HEK293T (cell line): ENCODE data around the gene KLRC4.
"Not testable (repeated sequence)": the region's sequence is repeated elsewhere in the genome, so short reads cannot be mapped to it uniquely, and the experiment has no call there.

ENCODE experiments used
- CTCF ChIA-PET: fragments of 350-600 bp; formaldehyde crosslinking; extraction: SDS; loops from one replicate; lab custom pipeline; 2021; ENCODE audit warnings: antibody characterized with exemption, inconsistent platforms; lab: Yijun Ruan, JAX
- POLR2A ChIA-PET: fragments of 350-600 bp; formaldehyde crosslinking; extraction: SDS; loops from one replicate; lab custom pipeline; 2020; ENCODE audit warnings: antibody characterized with exemption, inconsistent platforms; lab: Yijun Ruan, JAX
- DNase-seq: peaks from one replicate; pipeline ENCODE4 v3.0.0; 2012; ENCODE audit warnings: mixed read lengths; ENCODE audit errors: extremely low spot score
- ARNT ChIP-seq: fragments of 450-650 bp; IDR thresholded peaks from 2 replicates; pipeline ENCODE4 v1.6.1; 2017; ENCODE audit warnings: mild to moderate bottlenecking
- BHLHE40 ChIP-seq: fragments of 450-650 bp; IDR thresholded peaks from 2 replicates; pipeline ENCODE4 v1.6.1; 2016; ENCODE audit warnings: mild to moderate bottlenecking, moderate library complexity, borderline replicate concordance
- CTBP1 ChIP-seq: fragments of 450-650 bp; IDR thresholded peaks from 2 replicates; pipeline ENCODE4 v1.6.1; 2016; ENCODE audit warnings: borderline replicate concordance
- ELF4 ChIP-seq: fragments of 450-650 bp; IDR thresholded peaks from 2 replicates; pipeline ENCODE4 v1.6.1; 2017; ENCODE audit warnings: antibody characterized with exemption
- FOXA1 ChIP-seq: fragments of 450-650 bp; IDR thresholded peaks from 2 replicates; pipeline ENCODE4 v1.6.1; 2016; ENCODE audit warnings: mild to moderate bottlenecking
- FOXK2 ChIP-seq: fragments of 450-650 bp; IDR thresholded peaks from 2 replicates; pipeline ENCODE4 v1.6.1; 2016; ENCODE audit warnings: mild to moderate bottlenecking
- FOXM1 ChIP-seq: fragments of 450-650 bp; IDR thresholded peaks from 2 replicates; pipeline ENCODE4 v1.6.1; 2017; ENCODE audit warnings: mild to moderate bottlenecking, borderline replicate concordance
- HDGF ChIP-seq: fragments of 450-650 bp; IDR thresholded peaks from 2 replicates; pipeline ENCODE4 v1.6.1; 2017; ENCODE audit warnings: antibody characterized with exemption, borderline replicate concordance
- L3MBTL2 ChIP-seq: fragments of 450-650 bp; conservative IDR thresholded peaks from 2 replicates; pipeline ENCODE4 v1.6.1; 2016; ENCODE audit warnings: mild to moderate bottlenecking
- LEF1 ChIP-seq: fragments of 450-650 bp; IDR thresholded peaks from 2 replicates; pipeline ENCODE4 v1.6.1; 2017; ENCODE audit warnings: mild to moderate bottlenecking, borderline replicate concordance
- NFRKB ChIP-seq: fragments of 450-650 bp; IDR thresholded peaks from 2 replicates; pipeline ENCODE4 v1.6.1; 2016; ENCODE audit warnings: mild to moderate bottlenecking, moderate library complexity
- SP1 ChIP-seq: fragments of 450-650 bp; IDR thresholded peaks from 2 replicates; pipeline ENCODE4 v1.6.1; 2017
- SUZ12 ChIP-seq: fragments of 450-650 bp; IDR thresholded peaks from 2 replicates; pipeline ENCODE4 v1.6.1; 2016; ENCODE audit warnings: mild to moderate bottlenecking
- TARDBP ChIP-seq: fragments of 450-650 bp; IDR thresholded peaks from 2 replicates; pipeline ENCODE4 v1.6.1; 2016
- ZNF384 ChIP-seq: fragments of 450-650 bp; IDR thresholded peaks from 2 replicates; pipeline ENCODE4 v1.6.1; 2016
- TF ChIP-seq, protein P1 (sequence below): fragments of 450-650 bp; IDR thresholded peaks from 2 replicates; pipeline ENCODE4 v1.6.1; 2016

KLRC4 gene

GRCh38 chr12:10409392-10409791 is at the start of gene KLRC4:
Gene KLRC4, minus strand, starts transcription at chr12:10409757. Its CDS starts 182 bp downstream, at chr12:10409575.
- POLR2A ChIA-PET: no interaction called here
- DNase-seq: no peak
- CTCF ChIA-PET: no interaction called here

GRCh38 chr12:10457760-10458159 is 48.2 kb upstream of the KLRC4 start:
- POLR2A ChIA-PET: no interaction called here
- no peak for DNase-seq
- CTCF ChIA-PET: no interaction called here
- TF ChIP-seq CTBP1: no peak
- TF ChIP-seq TARDBP: no peak
- TF ChIP-seq ELF4: no peak
- TF ChIP-seq, protein P1, sequence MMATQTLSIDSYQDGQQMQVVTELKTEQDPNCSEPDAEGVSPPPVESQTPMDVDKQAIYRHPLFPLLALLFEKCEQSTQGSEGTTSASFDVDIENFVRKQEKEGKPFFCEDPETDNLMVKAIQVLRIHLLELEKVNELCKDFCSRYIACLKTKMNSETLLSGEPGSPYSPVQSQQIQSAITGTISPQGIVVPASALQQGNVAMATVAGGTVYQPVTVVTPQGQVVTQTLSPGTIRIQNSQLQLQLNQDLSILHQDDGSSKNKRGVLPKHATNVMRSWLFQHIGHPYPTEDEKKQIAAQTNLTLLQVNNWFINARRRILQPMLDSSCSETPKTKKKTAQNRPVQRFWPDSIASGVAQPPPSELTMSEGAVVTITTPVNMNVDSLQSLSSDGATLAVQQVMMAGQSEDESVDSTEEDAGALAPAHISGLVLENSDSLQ: no peak
- TF ChIP-seq ARNT: no peak
- TF ChIP-seq HDGF: no peak
- TF ChIP-seq SP1: no peak
- no peak for TF ChIP-seq FOXK2
- TF ChIP-seq LEF1: no peak
- TF ChIP-seq BHLHE40: no peak
- no peak for TF ChIP-seq FOXM1
- TF ChIP-seq FOXA1: no peak
- TF ChIP-seq SUZ12: no peak
- no peak for TF ChIP-seq NFRKB
- TF ChIP-seq ZNF384: no peak
- TF ChIP-seq L3MBTL2: no peak

More at GRCh38 chr12:10409392-10409791, at the start of gene KLRC4:
- TF ChIP-seq ZNF384: no peak
- TF ChIP-seq LEF1: no peak
- TF ChIP-seq FOXK2: no peak
- no peak for TF ChIP-seq TARDBP
- no peak for TF ChIP-seq SUZ12
- no peak for TF ChIP-seq CTBP1
- no peak for TF ChIP-seq FOXM1
- no peak for TF ChIP-seq FOXA1
- TF ChIP-seq NFRKB: no peak
- no peak for TF ChIP-seq HDGF
- TF ChIP-seq ARNT: no peak
- TF ChIP-seq L3MBTL2: no peak

DNA sequence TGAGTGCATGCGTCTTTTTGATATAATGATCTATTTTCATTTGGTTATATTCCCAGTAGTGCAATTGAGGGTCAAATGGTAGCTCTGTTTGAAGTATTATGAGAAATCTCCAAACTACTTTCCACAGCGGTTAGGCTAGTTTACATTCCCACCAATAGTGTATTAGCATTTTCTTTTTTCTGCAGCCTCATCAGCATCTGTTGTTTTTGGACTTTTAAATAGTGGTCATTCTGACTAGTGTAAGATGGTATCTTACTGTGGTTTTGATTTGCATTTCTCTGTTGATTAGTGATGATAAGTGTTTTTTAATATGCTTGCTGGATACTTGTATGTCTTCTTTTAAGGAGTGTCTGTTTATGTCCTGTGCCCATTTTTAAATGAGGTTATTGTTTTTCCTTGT is 47.3 kb upstream of the KLRC4 start:
- POLR2A ChIA-PET: no interaction called here
- CTCF ChIA-PET: no interaction called here
- no peak for DNase-seq
- TF ChIP-seq FOXA1 (no peak), SUZ12 (no peak), HDGF (no peak)

GRCh38 chr12:10455766-10456165 is 46.2 kb upstream of the KLRC4 start:
- TF ChIP-seq TARDBP (no peak), LEF1 (no peak)
- POLR2A ChIA-PET: no interaction called here
- no peak for DNase-seq
- CTCF ChIA-PET: no interaction called here

DNA sequence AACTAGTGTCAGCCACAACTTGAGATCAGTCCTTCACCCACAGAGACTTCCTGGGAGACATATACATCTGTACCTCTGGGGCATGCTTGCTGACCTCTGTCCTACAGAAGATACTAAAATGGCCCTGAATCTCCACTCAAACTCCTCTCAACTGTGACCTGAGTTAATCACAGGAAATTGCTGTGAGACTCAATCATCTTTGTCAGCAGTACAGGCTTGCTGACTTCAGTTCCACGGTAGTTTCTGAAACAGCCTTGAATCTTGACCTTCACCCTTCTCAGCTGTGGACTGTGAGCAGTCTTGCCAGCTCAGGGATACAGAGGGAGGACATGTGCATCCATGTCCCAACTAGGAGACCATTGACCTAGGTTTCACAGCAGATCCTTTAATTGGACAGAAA is 45.0 kb upstream of the KLRC4 start:
- DNase-seq: no peak
- no peak for TF ChIP-seq TARDBP
- no peak for TF ChIP-seq FOXA1
- no peak for TF ChIP-seq LEF1
- POLR2A ChIA-PET: no interaction called here
- CTCF ChIA-PET: no interaction called here

GRCh38 chr12:10453156-10453555 is 43.6 kb upstream of the KLRC4 start, which contains the start of gene KLRC1:
Gene KLRC1, minus strand, starts transcription at chr12:10453377. Its CDS starts 2,221 bp downstream, at chr12:10451156.
- DNase-seq: no peak
- no peak for TF ChIP-seq FOXA1
- no peak for TF ChIP-seq ZNF384
- ChIA-PET POLR2A (no interaction called here), CTCF (no interaction called here)

DNA sequence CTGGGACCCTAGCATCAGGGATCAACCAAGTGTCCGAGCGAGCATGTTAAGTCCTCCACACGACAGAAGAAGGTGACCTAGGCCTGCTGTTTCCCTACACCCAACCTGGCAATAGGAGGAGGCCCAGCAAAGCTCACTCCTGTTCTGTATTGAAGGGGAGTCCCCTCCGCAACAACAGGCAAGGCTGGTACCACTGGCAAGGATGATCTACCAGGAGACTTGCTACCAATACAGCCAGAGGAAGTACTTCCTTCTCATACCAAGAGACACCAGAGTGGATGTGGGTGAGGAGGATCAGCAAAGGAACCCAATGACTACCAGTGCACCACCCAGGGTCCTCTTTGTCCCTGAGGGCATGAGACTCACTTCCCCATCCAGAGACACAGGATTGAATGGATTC is 38.7 kb upstream of the KLRC4 start:
- ChIA-PET POLR2A (no interaction called here), CTCF (no interaction called here)
- DNase-seq: no peak
- TF ChIP-seq CTBP1 (no peak), FOXK2 (no peak), LEF1 (no peak), TARDBP (no peak)
- TF ChIP-seq, protein P1: no peak

DNA sequence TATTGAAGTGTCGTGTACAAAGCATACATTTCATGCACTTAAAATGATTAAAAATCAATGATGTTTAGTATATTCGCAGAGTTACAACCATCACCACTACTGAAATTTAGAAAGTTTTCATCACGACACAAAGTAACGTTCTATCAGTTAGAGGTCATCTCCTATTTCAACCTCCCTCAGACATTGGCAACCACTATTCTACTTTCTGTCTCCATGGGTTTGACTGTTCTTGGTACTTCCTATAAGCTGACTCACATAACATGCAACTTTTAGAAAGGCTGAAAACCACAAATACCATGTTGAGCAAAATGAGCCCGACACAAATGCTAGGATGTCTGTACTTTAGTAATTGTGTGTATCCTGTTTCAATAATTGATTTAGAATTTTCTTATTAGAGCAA is 36.5 kb upstream of the KLRC4 start:
- POLR2A ChIA-PET, DNase-seq, CTCF ChIA-PET: not testable (repeated sequence)

- POLR2A ChIA-PET, CTCF ChIA-PET, DNase-seq: not testable (repeated sequence)
Measured at GRCh38 chr12:10441144-10441543, 31.6 kb upstream of the KLRC4 start.

- POLR2A ChIA-PET, DNase-seq, CTCF ChIA-PET: not testable (repeated sequence)
Measured at GRCh38 chr12:10439608-10440274, 30.2 kb upstream of the KLRC4 start.

DNA sequence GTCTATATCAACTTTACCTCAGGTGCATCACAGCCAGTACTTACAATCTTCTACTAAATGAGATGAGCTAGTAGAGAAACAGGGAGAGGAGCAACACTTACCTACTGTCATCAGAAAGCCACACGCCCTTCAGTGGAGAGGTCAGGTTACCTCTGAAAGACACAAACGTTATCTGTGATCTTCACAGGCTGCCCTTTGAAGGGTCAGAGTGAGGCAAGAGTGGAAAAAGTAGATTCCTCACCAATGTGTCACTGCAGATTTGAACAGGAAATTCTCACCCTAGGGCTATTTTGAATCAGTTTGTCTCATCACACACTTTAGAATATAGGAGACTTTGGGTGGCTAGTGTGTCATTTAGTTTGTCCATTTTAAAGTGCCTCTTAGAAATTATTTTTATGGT is 28.0 kb upstream of the KLRC4 start:
- CTCF ChIA-PET, POLR2A ChIA-PET, DNase-seq: not testable (repeated sequence)

DNA sequence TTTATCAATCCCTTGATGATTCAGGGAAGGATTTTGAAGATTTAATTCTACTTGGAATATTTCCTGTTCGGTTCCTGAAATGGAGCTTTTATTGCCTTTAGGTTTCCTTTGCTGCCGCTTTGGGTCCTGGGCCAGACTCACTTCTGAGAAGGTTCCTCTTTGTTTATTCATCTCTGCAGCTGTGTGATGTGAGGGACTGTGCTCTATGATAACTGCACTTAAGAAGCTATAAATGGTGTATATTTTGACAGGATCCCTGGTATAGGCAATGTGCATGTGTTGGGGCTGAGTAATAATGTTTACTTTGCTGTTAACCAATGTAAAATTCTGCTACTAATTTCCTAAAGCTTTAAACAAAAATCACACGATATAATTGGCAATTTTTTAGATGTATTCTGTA is 26.3 kb upstream of the KLRC4 start, which contains the start of gene KLRC2:
TSS of gene KLRC2 (minus strand) at position 195 of the 400 bp plus-strand sequence. CDS start at position 171, 24 bp downstream.
- CTCF ChIA-PET, DNase-seq: not testable (repeated sequence)
- POLR2A ChIA-PET: interaction anchor here (1.3 kb wide), 1 partner anchor 177 kb away, joined by 4 read pairs; the partner anchor contains the start of gene MAGOHB

DNA sequence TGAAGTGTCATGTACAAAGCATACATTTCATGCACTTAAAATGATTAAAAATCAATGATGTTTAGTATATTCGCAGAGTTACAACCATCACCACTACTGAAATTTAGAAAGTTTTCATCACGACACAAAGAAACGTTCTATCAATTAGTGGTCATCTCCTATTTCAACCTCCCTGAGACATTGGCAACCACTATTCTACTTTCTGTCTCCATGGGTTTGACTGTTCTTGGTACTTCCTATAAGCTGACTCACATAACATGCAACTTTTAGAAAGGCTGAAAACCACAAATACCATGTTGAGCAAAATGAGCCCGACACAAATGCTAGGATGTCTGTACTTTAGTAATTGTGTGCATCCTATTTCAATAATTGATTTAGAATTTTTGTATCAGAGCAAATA is 21.1 kb upstream of the KLRC4 start:
- CTCF ChIA-PET, DNase-seq, POLR2A ChIA-PET: not testable (repeated sequence)
